HG03442 (cell line): ENCODE measurements around the gene ACAN.

Experiments
- ATAC-seq: cut with Tn5 transposase; IDR thresholded peaks from one replicate; pipeline ENCODE4 v1.9.1; 2021; ENCODE audit warnings: mild to moderate bottlenecking, moderate library complexity; ENCODE audit not compliant: unreplicated experiment

The ACAN gene

GRCh38 chr15:88800738-88801137 lies 2.5 kb upstream of the ACAN start:
- ATAC-seq = no peak

- ATAC-seq = no peak
Observed at GRCh38 chr15:88802250-88802990, 816 bp upstream of the ACAN start.

DNA sequence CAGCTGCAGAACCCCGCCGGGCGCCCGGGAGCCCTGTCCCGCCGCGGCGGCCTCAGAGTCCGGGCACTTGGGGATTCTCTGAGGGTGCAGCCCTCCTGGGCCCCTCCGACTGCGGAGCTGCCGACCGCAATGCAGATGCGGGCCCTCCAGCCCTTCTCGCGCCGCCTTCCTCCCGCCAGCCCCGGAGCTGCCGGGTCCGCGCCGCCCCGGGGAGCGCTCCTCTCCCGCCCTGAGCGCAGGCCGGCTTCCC lies 320 bp upstream of the ACAN start:
- no peak for ATAC-seq

- ATAC-seq = no peak
Observed at GRCh38 chr15:88803920-88804247, 648 bp downstream of the ACAN start.

GRCh38 chr15:88804257-88804656 lies 1.0 kb downstream of the ACAN start:
- no peak for ATAC-seq

- ATAC-seq = no peak
Observed at GRCh38 chr15:88805031-88805780, 2.0 kb downstream of the ACAN start.

DNA sequence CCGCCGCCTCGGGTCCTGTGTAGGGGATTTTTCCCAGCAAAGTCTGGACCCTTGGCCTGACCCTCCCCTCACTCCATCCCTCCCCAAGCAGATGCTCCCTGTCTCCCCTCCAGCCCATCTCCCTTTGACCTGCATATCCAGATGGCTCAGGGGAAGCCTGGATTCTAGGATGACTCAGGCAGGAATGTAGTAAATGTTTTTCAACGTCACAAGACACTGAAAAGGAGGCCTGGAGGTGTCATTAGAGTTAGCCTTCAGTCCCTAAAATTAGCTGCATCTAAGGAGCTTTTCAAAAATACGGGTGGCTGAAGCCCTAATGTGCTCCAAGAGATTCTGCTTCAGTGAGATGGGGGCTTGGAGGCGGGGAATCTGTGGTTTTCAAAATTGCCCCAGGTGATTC lies 7.2 kb downstream of the ACAN start:
- no peak for ATAC-seq

DNA sequence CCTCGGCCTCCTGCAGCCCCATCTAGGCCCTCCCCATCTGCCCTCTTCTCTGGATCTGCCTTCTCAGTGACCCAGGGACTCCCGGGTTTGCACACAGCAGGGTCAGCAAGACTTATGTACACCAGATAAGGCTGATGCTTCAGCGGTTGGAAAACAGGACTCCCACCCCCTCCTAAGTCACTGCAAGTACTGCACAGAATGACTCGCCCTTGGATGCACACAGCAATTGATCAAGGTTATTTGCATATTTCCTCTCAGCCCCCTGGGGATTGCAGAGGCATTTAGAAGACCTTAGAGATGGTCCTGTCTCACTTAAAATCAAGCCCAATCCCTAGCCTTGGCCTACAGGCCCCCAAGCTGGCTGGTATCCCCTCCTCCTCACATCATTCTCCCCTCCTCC lies 8.9 kb downstream of the ACAN start:
- ATAC-seq = no peak

- no peak for ATAC-seq
Observed at GRCh38 chr15:88813960-88814359, 10.7 kb downstream of the ACAN start.

- ATAC-seq = no peak
Observed at GRCh38 chr15:88814393-88814792, 11.2 kb downstream of the ACAN start.

GRCh38 chr15:88818920-88819319 lies 15.7 kb downstream of the ACAN start:
- no peak for ATAC-seq

DNA sequence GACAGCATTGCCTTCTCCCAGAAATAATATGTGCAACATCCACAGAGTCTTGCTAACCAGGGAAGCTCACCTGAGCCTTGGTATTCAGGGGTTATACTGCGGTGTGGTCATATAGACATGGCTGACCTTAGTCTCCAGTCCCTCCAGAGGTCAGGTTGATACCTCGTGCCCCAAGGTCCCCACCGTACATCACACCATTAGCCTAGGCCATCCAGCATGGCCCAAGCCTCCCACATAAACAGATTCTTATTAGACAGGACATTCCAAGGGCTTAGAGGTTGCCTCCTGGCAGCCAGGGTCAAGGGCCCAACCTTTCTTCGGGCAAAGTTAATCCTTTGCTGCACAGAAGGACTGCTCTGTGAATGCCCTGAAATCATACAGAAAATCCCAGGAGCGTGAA lies 18.8 kb downstream of the ACAN start:
- ATAC-seq = no peak

GRCh38 chr15:88828791-88829190 lies 25.6 kb downstream of the ACAN start:
- no peak for ATAC-seq

GRCh38 chr15:88830016-88830415 lies 26.8 kb downstream of the ACAN start:
- no peak for ATAC-seq

GRCh38 chr15:88832820-88833730 lies 29.8 kb downstream of the ACAN start:
- ATAC-seq = no peak

GRCh38 chr15:88833731-88834100 lies 30.5 kb downstream of the ACAN start:
- ATAC-seq = no peak

DNA sequence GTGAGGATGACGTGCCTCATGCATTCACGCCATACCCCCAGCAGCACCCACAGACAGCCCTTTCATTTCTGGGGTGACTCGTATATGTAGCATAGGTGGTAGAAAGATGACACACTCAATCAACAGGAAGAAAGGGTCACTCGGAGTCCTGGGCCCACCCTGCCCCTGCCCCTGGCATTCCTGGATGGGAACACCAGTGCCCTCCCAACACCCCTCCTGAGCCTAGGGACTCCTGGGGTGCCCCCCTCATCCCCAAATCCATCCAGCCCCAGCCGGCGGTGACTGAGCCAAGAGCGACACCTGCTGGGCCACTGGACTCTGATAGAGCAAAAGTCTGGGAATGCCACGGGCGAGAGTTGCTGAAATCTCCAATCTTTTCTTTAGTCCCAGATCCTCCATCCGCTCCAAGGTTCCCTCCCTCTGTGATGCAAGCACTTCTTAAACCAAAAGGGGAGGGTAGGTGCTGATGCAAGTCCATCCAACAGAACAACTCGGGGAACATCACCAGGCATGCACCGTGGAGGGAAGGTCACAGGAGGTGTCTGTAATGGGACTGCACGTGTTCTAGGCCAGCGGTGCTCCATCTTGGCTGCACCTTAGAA lies 31.1 kb downstream of the ACAN start:
- no peak for ATAC-seq

DNA sequence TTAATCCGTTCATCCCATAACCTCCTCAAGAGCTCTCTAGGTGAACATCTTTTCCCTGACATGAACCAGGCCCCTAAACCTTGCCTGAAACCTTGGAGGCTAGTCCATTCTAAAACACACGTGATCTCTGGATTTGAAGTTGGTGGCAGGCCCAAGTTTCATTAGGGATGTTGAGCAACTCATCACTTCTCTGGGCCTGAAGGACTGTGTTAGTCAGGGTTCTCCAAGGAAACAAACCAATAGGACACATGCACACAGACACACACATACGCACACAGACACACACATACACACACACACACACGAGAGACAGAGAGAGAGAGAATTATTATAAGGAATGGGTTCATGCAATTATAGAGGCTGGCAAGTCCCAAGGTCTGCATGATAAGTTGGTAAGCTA lies 31.9 kb downstream of the ACAN start:
- ATAC-seq = no peak

DNA sequence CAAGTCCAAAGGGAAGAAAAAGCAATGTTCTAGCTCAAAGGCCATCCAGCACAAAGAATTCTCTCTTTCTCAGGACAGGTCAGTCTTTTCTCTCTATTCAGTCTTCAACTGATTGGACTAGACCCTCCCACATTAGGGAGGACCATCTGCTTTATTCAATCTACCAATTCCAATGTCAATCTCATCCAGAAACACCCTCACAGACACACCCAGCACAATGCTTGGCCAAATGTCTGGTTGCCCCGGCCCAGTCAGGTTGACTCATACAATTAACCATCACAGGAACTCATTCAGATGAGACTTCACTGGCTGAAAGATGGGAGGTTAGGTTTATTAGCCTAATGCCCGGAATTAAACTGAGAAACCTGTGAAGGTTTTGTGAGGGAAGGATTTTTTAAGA lies 32.4 kb downstream of the ACAN start:
- no peak for ATAC-seq

- no peak for ATAC-seq
Observed at GRCh38 chr15:88838667-88839066, 35.4 kb downstream of the ACAN start.

GRCh38 chr15:88839146-88839545 lies 35.9 kb downstream of the ACAN start:
- no peak for ATAC-seq

DNA sequence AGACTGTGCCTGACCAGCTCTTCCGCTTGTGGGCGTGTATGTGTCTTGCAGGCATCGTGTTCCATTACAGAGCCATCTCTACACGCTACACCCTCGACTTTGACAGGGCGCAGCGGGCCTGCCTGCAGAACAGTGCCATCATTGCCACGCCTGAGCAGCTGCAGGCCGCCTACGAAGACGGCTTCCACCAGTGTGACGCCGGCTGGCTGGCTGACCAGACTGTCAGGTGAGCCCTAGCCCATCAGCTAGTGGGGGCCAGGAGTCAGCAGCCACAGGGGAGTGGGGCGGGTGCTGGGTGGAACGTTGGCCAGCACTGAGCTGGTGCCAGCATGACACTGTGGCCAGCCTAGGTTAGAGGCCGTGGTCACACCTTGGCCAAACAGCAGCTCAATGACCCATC lies 36.7 kb downstream of the ACAN start:
- no peak for ATAC-seq
